SJCRH30 (cell line): ENCODE measurements around the gene CCDC66. TPM values are rescaled to one million over a fixed set of nuclear protein-coding genes. Genes with fewer than 3 reads are reported as not detected.
"Not testable (repeated sequence)": the region's sequence is repeated elsewhere in the genome, so short reads cannot be mapped to it uniquely, and the experiment has no call there.

Experiments used
- DNase-seq, 2 experiments: peaks; one replicate each; pipeline ENCODE4 v3.0.0-alpha.2; 2015 to 2020
- H3K27ac ChIP-seq: fragments of 250-450 bp; sonication (Bioruptor Pico); 2 replicates; pipeline ENCODE4 v1.5.1; 2020; ENCODE audit warnings: mild to moderate bottlenecking, moderate library complexity
- H3K27me3 ChIP-seq: fragments of 250-450 bp; sonication (Bioruptor Pico); 2 replicates; pipeline ENCODE4 v1.5.1; 2020; ENCODE audit warnings: mild to moderate bottlenecking, moderate library complexity
- H3K36me3 ChIP-seq: fragments of 250-450 bp; sonication (Bioruptor Pico); 2 replicates; pipeline ENCODE4 v1.5.1; 2020; ENCODE audit warnings: mild to moderate bottlenecking, moderate library complexity
- H3K4me1 ChIP-seq: fragments of 250-450 bp; sonication (Bioruptor Pico); 2 replicates; pipeline ENCODE4 v1.5.1; 2020; ENCODE audit warnings: mild to moderate bottlenecking, moderate library complexity
- H3K4me3 ChIP-seq: fragments of 250-450 bp; sonication (Bioruptor Pico); 2 replicates; pipeline ENCODE4 v1.5.1; 2020; ENCODE audit warnings: mild to moderate bottlenecking, moderate library complexity
- H3K9me3 ChIP-seq: fragments of 250-450 bp; sonication (Bioruptor Pico); replicated peaks from 2 replicates; pipeline ENCODE4 v1.5.1; 2020; ENCODE audit warnings: mild to moderate bottlenecking, moderate library complexity
- total RNA-seq: library from RNA; depleted of rRNA; stranded (reverse); fragments of >200 nt; shearing (Covaris generic); gene quantifications from 2 replicates; pipeline ENCODE4 v1.2.3, GENCODE V29; 2014; rRNA removed

Gene CCDC66
- total RNA-seq, result 26.0 and 39.6 TPM in 2 replicates

GRCh38 chr3:56556908-56557830 lies at the start of gene CCDC66:
Gene CCDC66, plus strand, starts transcription at chr3:56557175. Its CDS starts 68 bp downstream, at chr3:56557243.
- Histone ChIP-seq H3K4me1 (no peaks in the 10 kb centered on the region), H3K27me3 (no peaks in the 10 kb centered on the region), H3K9me3 (no peaks in the 10 kb centered on the region), H3K36me3 (peaks cover 19% of the 10 kb centered on the region), H3K4me3 (peak within 1 kb of the TSS; percentile 75), H3K27ac (peak within 1 kb of the TSS; percentile 69)
- peak; percentile 93 to 95 for DNase-seq

GRCh38 chr3:56519641-56520040 lies 37.3 kb upstream of the CCDC66 start:
- no peaks in the 10 kb centered on the region for H3K9me3 ChIP-seq
- H3K36me3 ChIP-seq, result no peaks in the 10 kb centered on the region
- no peaks in the 10 kb centered on the region for H3K4me1 ChIP-seq

GRCh38 chr3:56522374-56522773 lies 34.6 kb upstream of the CCDC66 start:
- no peak overlapping the region for H3K27ac ChIP-seq
- H3K36me3 ChIP-seq, result no peaks in the 10 kb centered on the region
- H3K27me3 ChIP-seq, result no peaks in the 10 kb centered on the region
- no peaks in the 10 kb centered on the region for H3K9me3 ChIP-seq
- no peaks in the 10 kb centered on the region for H3K4me1 ChIP-seq
- H3K4me3 ChIP-seq, result no peak overlapping the region
- no peak for DNase-seq

More at GRCh38 chr3:56519641-56520040, 37.3 kb upstream of the CCDC66 start:
- H3K27ac ChIP-seq, result no peak overlapping the region
- no peak overlapping the region for H3K4me3 ChIP-seq
- DNase-seq, result no peak
- H3K27me3 ChIP-seq, result no peaks in the 10 kb centered on the region

GRCh38 chr3:56525291-56525690 lies 31.7 kb upstream of the CCDC66 start:
- no peak for DNase-seq
- Histone ChIP-seq H3K36me3 (no peaks in the 10 kb centered on the region), H3K9me3 (no peaks in the 10 kb centered on the region), H3K4me1 (no peaks in the 10 kb centered on the region), H3K27me3 (no peaks in the 10 kb centered on the region), H3K4me3 (no peak overlapping the region), H3K27ac (no peak overlapping the region)

GRCh38 chr3:56536735-56537134 lies 20.2 kb upstream of the CCDC66 start:
- H3K36me3 ChIP-seq, result no peaks in the 10 kb centered on the region
- H3K4me3 ChIP-seq, result no peak overlapping the region
- no peaks in the 10 kb centered on the region for H3K27me3 ChIP-seq

GRCh38 chr3:56547486-56547885 lies 9.5 kb upstream of the CCDC66 start:
- peak in 1 of 2 experiments; percentile 29 for DNase-seq
- Histone ChIP-seq H3K4me1 (no peaks in the 10 kb centered on the region), H3K27me3 (no peaks in the 10 kb centered on the region), H3K9me3 (no peaks in the 10 kb centered on the region), H3K27ac (no peak overlapping the region), H3K36me3 (no peaks in the 10 kb centered on the region), H3K4me3 (no peak overlapping the region)

More at GRCh38 chr3:56536735-56537134, 20.2 kb upstream of the CCDC66 start:
- no peaks in the 10 kb centered on the region for H3K4me1 ChIP-seq
- no peak overlapping the region for H3K27ac ChIP-seq
- H3K9me3 ChIP-seq, result no peaks in the 10 kb centered on the region
- DNase-seq, result no peak

GRCh38 chr3:56557831-56558170 lies 826 bp downstream of the CCDC66 start:
- H3K4me3 ChIP-seq, result peak overlapping the region; percentile 75
- no peaks in the 10 kb centered on the region for H3K4me1 ChIP-seq
- peaks cover 22% of the 10 kb centered on the region for H3K36me3 ChIP-seq
- H3K27ac ChIP-seq, result no peak overlapping the region
- no peaks in the 10 kb centered on the region for H3K9me3 ChIP-seq
- no peak for DNase-seq
- H3K27me3 ChIP-seq, result no peaks in the 10 kb centered on the region

GRCh38 chr3:56573501-56573900 lies 16.5 kb downstream of the CCDC66 start:
- Histone ChIP-seq H3K27me3 (no peaks in the 10 kb centered on the region), H3K27ac (no peak overlapping the region), H3K4me1 (no peaks in the 10 kb centered on the region), H3K9me3 (no peaks in the 10 kb centered on the region), H3K4me3 (no peak overlapping the region), H3K36me3 (peaks cover 59% of the 10 kb centered on the region)
- DNase-seq, result no peak

- peaks cover 18% of the 10 kb centered on the region for H3K36me3 ChIP-seq
- not testable (repeated sequence) for H3K9me3 ChIP-seq, H3K4me1 ChIP-seq, H3K27me3 ChIP-seq, H3K4me3 ChIP-seq, H3K27ac ChIP-seq, DNase-seq
These were observed 25.0 kb downstream of the CCDC66 start for GRCh38 chr3:56581941-56582340.

GRCh38 chr3:56584275-56584674 lies 27.3 kb downstream of the CCDC66 start:
- not testable (repeated sequence) for H3K9me3 ChIP-seq, DNase-seq, H3K4me1 ChIP-seq, H3K27me3 ChIP-seq, H3K4me3 ChIP-seq, H3K27ac ChIP-seq
- peaks cover 18% of the 10 kb centered on the region for H3K36me3 ChIP-seq

- Histone ChIP-seq H3K4me3 (no peak overlapping the region), H3K4me1 (no peaks in the 10 kb centered on the region), H3K9me3 (no peaks in the 10 kb centered on the region), H3K36me3 (peaks cover 18% of the 10 kb centered on the region), H3K27me3 (no peaks in the 10 kb centered on the region), H3K27ac (no peak overlapping the region)
- DNase-seq, result no peak
These were observed 33.8 kb downstream of the CCDC66 start for GRCh38 chr3:56590814-56591213.

GRCh38 chr3:56591262-56591661 lies 34.3 kb downstream of the CCDC66 start:
- no peak for DNase-seq
- Histone ChIP-seq H3K27me3 (no peaks in the 10 kb centered on the region), H3K4me1 (no peaks in the 10 kb centered on the region)

GRCh38 chr3:56593455-56594158 lies 36.6 kb downstream of the CCDC66 start:
- H3K9me3 ChIP-seq, result no peaks in the 10 kb centered on the region
- no peak overlapping the region for H3K27ac ChIP-seq
- no peaks in the 10 kb centered on the region for H3K4me1 ChIP-seq
- H3K27me3 ChIP-seq, result no peaks in the 10 kb centered on the region
- no peak for DNase-seq
- peaks cover 34% of the 10 kb centered on the region for H3K36me3 ChIP-seq
- H3K4me3 ChIP-seq, result no peak overlapping the region

More at GRCh38 chr3:56591262-56591661, 34.3 kb downstream of the CCDC66 start:
- peaks cover 22% of the 10 kb centered on the region for H3K36me3 ChIP-seq
- no peak overlapping the region for H3K4me3 ChIP-seq
- no peak overlapping the region for H3K27ac ChIP-seq
- H3K9me3 ChIP-seq, result no peaks in the 10 kb centered on the region

- H3K4me1 ChIP-seq, result no peaks in the 10 kb centered on the region
- no peak overlapping the region for H3K27ac ChIP-seq
- DNase-seq, result no peak
- H3K4me3 ChIP-seq, result no peak overlapping the region
- H3K9me3 ChIP-seq, result no peaks in the 10 kb centered on the region; the same call in none of the 2 replicates
- no peaks in the 10 kb centered on the region for H3K27me3 ChIP-seq
- peaks cover 43% of the 10 kb centered on the region for H3K36me3 ChIP-seq
These were observed 39.2 kb downstream of the CCDC66 start for GRCh38 chr3:56595975-56596840.
